Activated T-cell treated with anti-CD3 and anti-CD28 coated beads, Interleukin-2, amount 50 U/mL, for 4 hours (primary cell): ENCODE results near the gene DEPP1. TPM values are rescaled to one million over a fixed set of nuclear protein-coding genes. Genes with fewer than 3 reads are reported as not detected.
A peak's percentile ranks its signal among the peaks of the same experiment; 100 is the strongest.

ENCODE experiments used
- ATAC-seq, 2 donors: fragments of 200-7000 bp; cut with Tn5 transposase; one replicate each; pipeline ENCODE4 v1.10.0; 2021
- DNase-seq: peaks from one replicate; pipeline ENCODE4 v3.0.0-alpha.2; 2020
- H3K27me3 Mint-ChIP-seq: one replicate; pipeline ENCODE4 v1.8.0; 2021; ENCODE audit warnings: low read depth, mixed read lengths
- H3K36me3 Mint-ChIP-seq: one replicate; pipeline ENCODE4 v1.8.0; 2022; ENCODE audit warnings: mixed read lengths; ENCODE audit not compliant: insufficient read depth
- H3K4me1 Mint-ChIP-seq: one replicate; pipeline ENCODE4 v1.8.0; 2021; ENCODE audit warnings: low read depth, mixed read lengths
- H3K4me3 Mint-ChIP-seq: one replicate; pipeline ENCODE4 v1.8.0; 2021; ENCODE audit warnings: mild to moderate bottlenecking, moderate library complexity, mixed read lengths
- H3K9me3 Mint-ChIP-seq: one replicate; pipeline ENCODE4 v1.8.0; 2021; ENCODE audit warnings: mixed read lengths
- total RNA-seq, 3 donors: library from RNA; stranded (reverse); gene quantifications; one replicate each; pipeline ENCODE4 v1.2.1, GENCODE V29; 2021

The DEPP1 gene
- total RNA-seq, 3 donors from 2014 or later, result 0.20 to 0.24 (median 0.22) TPM

DNA sequence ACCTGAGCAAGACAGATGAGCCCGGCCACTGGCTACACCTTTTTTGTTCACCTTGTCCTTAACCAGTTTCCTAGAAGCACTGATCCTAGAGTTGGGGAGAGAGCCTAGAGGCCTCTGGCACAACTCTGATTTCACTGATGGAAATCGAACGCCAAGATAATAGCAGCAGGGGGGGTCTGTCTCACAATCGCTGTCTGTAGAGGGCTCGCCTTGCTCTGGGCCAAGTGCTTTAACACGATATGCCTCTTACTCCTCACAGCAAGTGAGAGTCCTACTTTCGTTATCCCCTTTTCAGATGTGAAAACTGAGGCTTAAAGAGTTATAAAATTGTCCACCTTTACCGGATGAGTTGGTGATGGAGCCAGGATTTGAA is 18.5 kb downstream of the DEPP1 start:
- peaks cover 3% of the 10 kb centered on the region for H3K9me3 Mint-ChIP-seq
- ATAC-seq (no peak), DNase-seq (no peak)
- H3K36me3 Mint-ChIP-seq, result peaks cover 9% of the 10 kb centered on the region
- no peaks in the 10 kb centered on the region for H3K27me3 Mint-ChIP-seq
- peak overlapping the region; percentile 83 for H3K4me3 Mint-ChIP-seq
- H3K4me1 Mint-ChIP-seq, result peaks cover 24% of the 10 kb centered on the region

DNA sequence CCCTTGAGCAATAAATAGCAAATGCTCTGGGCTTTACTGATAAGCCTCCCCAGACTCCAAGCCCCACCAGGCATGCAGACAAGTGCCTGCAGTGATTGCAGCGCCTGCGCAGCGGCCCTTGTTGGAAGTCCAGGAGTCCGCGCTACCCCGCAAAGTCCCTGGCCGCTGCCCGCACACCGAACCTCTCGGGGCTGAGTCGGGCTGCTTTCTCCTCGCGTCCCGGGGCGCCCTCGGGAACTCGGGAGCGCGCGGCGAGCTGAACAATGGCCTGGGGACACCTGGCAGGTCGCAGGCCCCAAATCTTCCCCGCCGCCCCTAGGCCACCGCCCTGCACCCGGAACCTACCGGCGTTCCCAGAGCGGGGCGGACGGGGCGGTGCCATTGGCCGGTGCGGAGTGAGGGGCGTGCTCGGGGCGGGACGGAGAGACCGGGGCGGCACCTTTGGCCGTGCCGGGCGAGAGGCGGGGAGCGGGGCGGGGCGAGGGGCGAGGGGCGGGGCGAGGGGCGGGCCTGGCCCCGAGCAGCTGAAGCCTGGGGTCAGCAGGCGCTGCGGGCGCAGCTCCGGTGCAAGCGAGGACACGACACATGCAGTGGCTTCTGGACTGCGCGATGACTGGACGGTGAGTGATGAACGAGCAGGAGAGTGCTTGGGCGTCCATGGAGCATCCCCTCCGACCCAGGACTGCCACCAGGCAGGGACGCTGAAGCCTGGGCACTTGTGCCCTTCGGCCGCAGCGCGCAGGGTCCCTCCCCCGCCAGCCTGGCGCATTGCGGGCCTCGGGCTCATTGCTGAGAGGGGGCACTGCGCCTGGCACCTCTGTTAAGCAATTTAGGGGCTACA is 19.1 kb downstream of the DEPP1 start, which contains the start of gene RASSF4:
Gene RASSF4, plus strand, starts transcription at position 556 of the 841 bp plus-strand sequence. CDS start 10,401 bp downstream, outside the sequence.
- DNase-seq (peak; percentile 90), ATAC-seq (peak; percentile 100)
- Mint-ChIP-seq H3K4me3 (peak within 1 kb of the TSS; percentile 83), H3K36me3 (peaks cover 9% of the 10 kb centered on the region), H3K9me3 (peaks cover 3% of the 10 kb centered on the region), H3K27me3 (no peaks in the 10 kb centered on the region), H3K4me1 (peaks cover 24% of the 10 kb centered on the region)

DNA sequence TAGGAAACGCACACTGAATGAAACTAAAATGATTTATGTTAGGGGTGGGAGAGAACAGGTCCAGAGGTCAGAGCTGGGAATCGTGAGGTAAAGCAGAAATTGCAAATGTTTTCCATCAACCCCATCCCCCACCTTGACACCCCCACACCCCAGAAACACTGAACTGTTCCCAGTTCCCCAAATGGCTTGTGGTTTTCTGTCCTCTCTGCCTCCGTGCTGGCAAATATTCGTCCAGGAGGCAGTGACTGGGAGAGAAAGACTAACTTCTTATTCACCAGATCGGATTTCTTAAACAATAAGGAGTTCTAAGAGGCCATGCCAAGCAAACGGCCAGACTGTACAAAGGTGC is 19.7 kb downstream of the DEPP1 start:
- DNase-seq (no peak), ATAC-seq (no peak)
- Mint-ChIP-seq H3K36me3 (peaks cover 11% of the 10 kb centered on the region), H3K4me3 (peak overlapping the region; percentile 83), H3K4me1 (peaks cover 24% of the 10 kb centered on the region), H3K27me3 (no peaks in the 10 kb centered on the region), H3K9me3 (peaks cover 3% of the 10 kb centered on the region)

- ATAC-seq (no peak), DNase-seq (no peak)
- H3K27me3 Mint-ChIP-seq, result no peaks in the 10 kb centered on the region
These were observed 20.3 kb downstream of the DEPP1 start for GRCh38 chr10:44958196-44958897.

GRCh38 chr10:44956717-44957706 is 21.6 kb downstream of the DEPP1 start:
- no peak for ATAC-seq
- peaks cover 11% of the 10 kb centered on the region for H3K36me3 Mint-ChIP-seq
- H3K9me3 Mint-ChIP-seq, result peaks cover 3% of the 10 kb centered on the region
- no peak for DNase-seq
- peaks cover 24% of the 10 kb centered on the region for H3K4me1 Mint-ChIP-seq
- no peaks in the 10 kb centered on the region for H3K27me3 Mint-ChIP-seq
- H3K4me3 Mint-ChIP-seq, result no peak overlapping the region

More at GRCh38 chr10:44958196-44958897, 20.3 kb downstream of the DEPP1 start:
- H3K4me1 Mint-ChIP-seq, result peaks cover 24% of the 10 kb centered on the region
- H3K9me3 Mint-ChIP-seq, result peaks cover 3% of the 10 kb centered on the region
- peak overlapping the region; percentile 83 for H3K4me3 Mint-ChIP-seq
- peaks cover 11% of the 10 kb centered on the region for H3K36me3 Mint-ChIP-seq

DNA sequence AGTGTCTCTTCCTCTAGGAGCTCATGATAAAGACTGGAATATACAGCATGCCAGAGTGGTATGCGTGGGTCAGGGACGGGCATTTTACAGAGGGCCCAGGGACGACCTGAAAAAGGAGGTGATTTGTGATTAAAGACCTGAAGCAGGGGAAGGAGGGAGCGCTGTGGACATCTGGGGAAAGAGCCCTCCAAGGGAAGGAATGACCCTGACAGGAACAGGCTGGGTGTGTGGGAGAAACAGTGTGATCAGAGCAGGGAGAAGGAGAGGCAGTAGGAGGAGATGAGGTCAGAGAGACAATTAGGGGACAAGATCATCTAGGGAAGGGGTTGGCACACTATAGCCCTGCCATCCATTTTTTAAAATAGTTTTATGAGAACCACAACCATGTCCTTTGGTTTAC is 22.4 kb downstream of the DEPP1 start:
- H3K4me3 Mint-ChIP-seq, result no peak overlapping the region
- H3K27me3 Mint-ChIP-seq, result no peaks in the 10 kb centered on the region
- H3K9me3 Mint-ChIP-seq, result peaks cover 3% of the 10 kb centered on the region
- DNase-seq (no peak), ATAC-seq (no peak)
- peaks cover 13% of the 10 kb centered on the region for H3K36me3 Mint-ChIP-seq
- peaks cover 24% of the 10 kb centered on the region for H3K4me1 Mint-ChIP-seq

GRCh38 chr10:44955413-44956070 is 23.1 kb downstream of the DEPP1 start:
- Mint-ChIP-seq H3K4me3 (no peak overlapping the region), H3K27me3 (no peaks in the 10 kb centered on the region), H3K36me3 (peaks cover 13% of the 10 kb centered on the region), H3K9me3 (peaks cover 3% of the 10 kb centered on the region), H3K4me1 (peaks cover 21% of the 10 kb centered on the region)
- no peak for DNase-seq
- ATAC-seq, result no peak

DNA sequence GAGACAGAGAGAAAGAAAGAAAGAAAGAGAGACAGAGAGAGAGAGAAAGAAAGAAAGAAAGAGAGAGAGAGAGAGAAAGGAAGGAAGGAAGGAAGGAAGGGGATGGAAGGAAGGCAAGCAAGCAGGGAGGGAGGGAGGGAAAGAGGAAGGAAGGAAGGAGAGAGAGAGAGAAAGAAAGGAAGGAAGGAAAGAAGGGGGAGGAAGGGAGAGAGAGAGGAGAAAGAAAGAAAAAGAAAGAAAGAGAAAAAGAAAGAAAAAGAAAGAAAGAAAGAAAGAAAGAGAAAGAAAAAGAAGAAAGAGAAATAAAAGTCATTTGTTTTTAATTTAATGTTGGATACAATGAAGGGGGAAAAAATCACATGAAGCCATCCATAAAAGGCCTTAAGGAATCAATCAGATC is 23.6 kb downstream of the DEPP1 start:
- no peak for ATAC-seq
- H3K4me3 Mint-ChIP-seq, result no peak overlapping the region
- H3K36me3 Mint-ChIP-seq, result peaks cover 13% of the 10 kb centered on the region

DNA sequence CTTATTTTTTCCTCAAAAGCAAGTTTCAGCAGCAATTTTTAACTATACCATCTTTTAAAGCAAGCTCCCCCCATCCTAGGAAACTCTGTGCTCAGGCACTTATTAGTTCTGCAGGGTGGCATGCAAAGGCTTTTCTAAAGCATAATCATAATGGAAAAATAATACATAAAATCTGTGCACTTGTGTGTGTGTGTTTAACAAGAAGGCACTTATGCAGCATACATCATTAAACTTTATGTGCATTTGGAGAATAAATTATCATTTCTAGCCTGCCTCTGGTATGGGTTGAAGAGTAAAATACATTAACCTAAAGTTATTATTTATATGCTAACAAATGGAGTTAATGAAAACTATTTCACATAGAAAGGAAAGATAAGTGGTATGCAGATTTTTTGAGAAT is 24.6 kb downstream of the DEPP1 start:
- Mint-ChIP-seq H3K4me3 (no peak overlapping the region), H3K36me3 (peaks cover 13% of the 10 kb centered on the region), H3K9me3 (peaks cover 3% of the 10 kb centered on the region), H3K27me3 (no peaks in the 10 kb centered on the region), H3K4me1 (peaks cover 14% of the 10 kb centered on the region)
- ATAC-seq (no peak), DNase-seq (no peak)

More for the DNA sequence above, 23.6 kb downstream of the DEPP1 start:
- no peak for DNase-seq
- H3K27me3 Mint-ChIP-seq, result no peaks in the 10 kb centered on the region
- peaks cover 3% of the 10 kb centered on the region for H3K9me3 Mint-ChIP-seq
- H3K4me1 Mint-ChIP-seq, result peaks cover 16% of the 10 kb centered on the region

- Mint-ChIP-seq H3K9me3 (peaks cover 3% of the 10 kb centered on the region), H3K36me3 (peaks cover 13% of the 10 kb centered on the region), H3K4me1 (peaks cover 4% of the 10 kb centered on the region), H3K27me3 (no peaks in the 10 kb centered on the region), H3K4me3 (no peak overlapping the region)
- ATAC-seq (no peak), DNase-seq (no peak)
These were observed 25.8 kb downstream of the DEPP1 start for GRCh38 chr10:44952779-44953231.

- H3K4me3 Mint-ChIP-seq, result no peak overlapping the region
- ATAC-seq (no peak), DNase-seq (no peak)
- H3K27me3 Mint-ChIP-seq, result no peaks in the 10 kb centered on the region
- peaks cover 2% of the 10 kb centered on the region for H3K4me1 Mint-ChIP-seq
- H3K36me3 Mint-ChIP-seq, result peaks cover 13% of the 10 kb centered on the region
- no peaks in the 10 kb centered on the region for H3K9me3 Mint-ChIP-seq
These were observed 26.9 kb downstream of the DEPP1 start for GRCh38 chr10:44951576-44952226.

DNA sequence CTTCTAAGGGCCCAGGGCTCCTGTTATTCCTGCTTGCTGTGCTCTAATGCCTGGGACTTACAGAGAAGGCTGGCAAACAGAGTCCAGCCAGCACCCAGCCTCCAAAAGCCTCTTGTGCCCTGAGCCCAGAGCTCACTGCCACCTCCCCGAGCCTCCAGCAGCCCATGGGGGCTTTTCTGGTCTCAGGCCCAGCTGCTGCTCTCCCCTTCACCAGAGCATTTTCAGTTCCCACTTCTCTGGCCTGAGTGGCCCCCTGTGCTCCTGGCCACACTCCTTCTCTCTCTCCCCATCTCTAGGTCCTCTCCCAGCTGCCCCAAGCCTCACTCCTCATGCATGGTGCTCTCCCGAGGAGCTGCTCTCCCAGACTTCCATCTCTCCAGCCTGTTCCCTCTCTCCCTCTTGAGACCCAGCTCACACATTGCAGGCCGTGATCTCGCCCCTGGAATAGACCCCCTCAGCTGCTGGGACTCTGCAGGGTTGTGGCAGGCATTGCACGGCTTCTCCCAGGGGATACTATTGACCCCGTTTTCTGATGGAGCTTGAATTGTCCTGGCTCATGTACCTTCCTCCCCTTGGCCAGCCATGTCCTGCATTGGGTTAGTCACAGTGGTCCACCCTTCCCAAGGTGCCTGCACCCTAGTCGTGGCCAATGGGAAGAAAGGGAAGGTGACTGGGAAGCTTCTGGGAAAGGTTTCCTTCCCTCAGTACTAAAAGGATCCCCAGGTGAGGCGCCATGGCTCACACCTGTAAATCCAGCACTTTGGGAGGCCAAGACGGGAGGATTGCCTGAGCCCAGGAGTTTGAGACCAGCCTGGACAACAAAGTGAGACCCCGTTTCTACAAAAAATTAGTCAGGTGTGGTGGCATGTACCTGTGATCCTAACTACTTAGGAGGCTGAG is 28.0 kb downstream of the DEPP1 start:
- Mint-ChIP-seq H3K4me3 (no peak overlapping the region), H3K36me3 (peaks cover 5% of the 10 kb centered on the region), H3K4me1 (peaks cover 2% of the 10 kb centered on the region), H3K9me3 (no peaks in the 10 kb centered on the region), H3K27me3 (no peaks in the 10 kb centered on the region)
- no peak for ATAC-seq
- DNase-seq, result no peak
